HL-60 (cell line): ENCODE results near the gene EPHB4.

Source experiments
- DNase-seq, 2 experiments: peaks; one replicate each; pipeline ENCODE4 v3.0.0-alpha.2; 2010 to 2020; ENCODE audit warnings: low read depth in 1 of 2, low spot score in 1 of 2
- H3K27ac ChIP-seq: fragments of 250-450 bp; sonication (Bioruptor Pico); replicated peaks from 2 replicates; pipeline ENCODE4 v1.5.1; 2020; ENCODE audit warnings: mild to moderate bottlenecking, moderate library complexity
- H3K27me3 ChIP-seq: fragments of 250-450 bp; sonication (Bioruptor Pico); 2 replicates; pipeline ENCODE4 v1.5.1; 2021; ENCODE audit warnings: mild to moderate bottlenecking, moderate library complexity; ENCODE audit not compliant: insufficient read depth, poor library complexity, severe bottlenecking
- H3K4me3 ChIP-seq: replicated peaks from 2 replicates; pipeline ENCODE4 v1.5.1; 2011; ENCODE audit warnings: mild to moderate bottlenecking, control low read depth, low read length; ENCODE audit not compliant: insufficient read depth
- GABPA ChIP-seq: IDR thresholded peaks from 2 replicates; pipeline ENCODE4 v1.6.1; 2012; ENCODE audit warnings: low read depth
- POLR2AphosphoS5 ChIP-seq: IDR thresholded peaks from 2 replicates; pipeline ENCODE4 v1.6.1; 2012; ENCODE audit warnings: low read depth
- SPI1 ChIP-seq: IDR thresholded peaks from 2 replicates; pipeline ENCODE4 v1.6.1; 2012; ENCODE audit warnings: low read depth, mild to moderate bottlenecking, borderline replicate concordance
- TF ChIP-seq, protein P1 (sequence below): IDR thresholded peaks from 2 replicates; pipeline ENCODE4 v1.6.1; 2012; ENCODE audit warnings: low read depth; ENCODE audit not compliant: insufficient replicate concordance
- TF ChIP-seq, protein P2 (sequence below): IDR thresholded peaks from one replicate; pipeline ENCODE4 v1.5.1; 2011; ENCODE audit warnings: low read length, control low read depth, inconsistent platforms; ENCODE audit not compliant: insufficient read depth

EPHB4 gene

DNA sequence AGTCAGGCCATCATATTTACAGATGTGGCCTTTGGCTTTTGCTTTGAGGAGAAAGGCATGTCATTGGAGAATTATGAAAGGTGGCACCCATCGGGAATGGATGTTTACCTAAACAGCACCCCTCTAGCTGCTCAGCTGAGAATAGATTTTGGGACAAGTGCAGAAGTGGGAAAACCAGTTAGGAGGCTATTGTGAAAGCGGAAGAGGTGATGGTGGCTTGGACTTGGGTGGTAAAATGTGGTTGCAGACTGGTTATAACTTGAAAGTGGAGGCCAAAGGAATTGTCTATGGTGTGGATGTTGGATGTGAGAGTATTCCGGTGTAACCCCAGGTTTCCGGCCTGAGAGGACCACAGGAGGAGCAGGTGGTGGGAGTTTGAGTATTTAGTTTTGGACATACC lies 20.0 kb upstream of the EPHB4 start:
- H3K27me3 ChIP-seq, result no peaks in the 10 kb centered on the region
- H3K27ac ChIP-seq, result no peak overlapping the region
- TF ChIP-seq, protein P1, sequence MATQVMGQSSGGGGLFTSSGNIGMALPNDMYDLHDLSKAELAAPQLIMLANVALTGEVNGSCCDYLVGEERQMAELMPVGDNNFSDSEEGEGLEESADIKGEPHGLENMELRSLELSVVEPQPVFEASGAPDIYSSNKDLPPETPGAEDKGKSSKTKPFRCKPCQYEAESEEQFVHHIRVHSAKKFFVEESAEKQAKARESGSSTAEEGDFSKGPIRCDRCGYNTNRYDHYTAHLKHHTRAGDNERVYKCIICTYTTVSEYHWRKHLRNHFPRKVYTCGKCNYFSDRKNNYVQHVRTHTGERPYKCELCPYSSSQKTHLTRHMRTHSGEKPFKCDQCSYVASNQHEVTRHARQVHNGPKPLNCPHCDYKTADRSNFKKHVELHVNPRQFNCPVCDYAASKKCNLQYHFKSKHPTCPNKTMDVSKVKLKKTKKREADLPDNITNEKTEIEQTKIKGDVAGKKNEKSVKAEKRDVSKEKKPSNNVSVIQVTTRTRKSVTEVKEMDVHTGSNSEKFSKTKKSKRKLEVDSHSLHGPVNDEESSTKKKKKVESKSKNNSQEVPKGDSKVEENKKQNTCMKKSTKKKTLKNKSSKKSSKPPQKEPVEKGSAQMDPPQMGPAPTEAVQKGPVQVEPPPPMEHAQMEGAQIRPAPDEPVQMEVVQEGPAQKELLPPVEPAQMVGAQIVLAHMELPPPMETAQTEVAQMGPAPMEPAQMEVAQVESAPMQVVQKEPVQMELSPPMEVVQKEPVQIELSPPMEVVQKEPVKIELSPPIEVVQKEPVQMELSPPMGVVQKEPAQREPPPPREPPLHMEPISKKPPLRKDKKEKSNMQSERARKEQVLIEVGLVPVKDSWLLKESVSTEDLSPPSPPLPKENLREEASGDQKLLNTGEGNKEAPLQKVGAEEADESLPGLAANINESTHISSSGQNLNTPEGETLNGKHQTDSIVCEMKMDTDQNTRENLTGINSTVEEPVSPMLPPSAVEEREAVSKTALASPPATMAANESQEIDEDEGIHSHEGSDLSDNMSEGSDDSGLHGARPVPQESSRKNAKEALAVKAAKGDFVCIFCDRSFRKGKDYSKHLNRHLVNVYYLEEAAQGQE, result no peak
- no peak for TF ChIP-seq POLR2AphosphoS5
- TF ChIP-seq, protein P2, sequence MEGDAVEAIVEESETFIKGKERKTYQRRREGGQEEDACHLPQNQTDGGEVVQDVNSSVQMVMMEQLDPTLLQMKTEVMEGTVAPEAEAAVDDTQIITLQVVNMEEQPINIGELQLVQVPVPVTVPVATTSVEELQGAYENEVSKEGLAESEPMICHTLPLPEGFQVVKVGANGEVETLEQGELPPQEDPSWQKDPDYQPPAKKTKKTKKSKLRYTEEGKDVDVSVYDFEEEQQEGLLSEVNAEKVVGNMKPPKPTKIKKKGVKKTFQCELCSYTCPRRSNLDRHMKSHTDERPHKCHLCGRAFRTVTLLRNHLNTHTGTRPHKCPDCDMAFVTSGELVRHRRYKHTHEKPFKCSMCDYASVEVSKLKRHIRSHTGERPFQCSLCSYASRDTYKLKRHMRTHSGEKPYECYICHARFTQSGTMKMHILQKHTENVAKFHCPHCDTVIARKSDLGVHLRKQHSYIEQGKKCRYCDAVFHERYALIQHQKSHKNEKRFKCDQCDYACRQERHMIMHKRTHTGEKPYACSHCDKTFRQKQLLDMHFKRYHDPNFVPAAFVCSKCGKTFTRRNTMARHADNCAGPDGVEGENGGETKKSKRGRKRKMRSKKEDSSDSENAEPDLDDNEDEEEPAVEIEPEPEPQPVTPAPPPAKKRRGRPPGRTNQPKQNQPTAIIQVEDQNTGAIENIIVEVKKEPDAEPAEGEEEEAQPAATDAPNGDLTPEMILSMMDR, result no peak
- no peak for TF ChIP-seq SPI1
- no peak for TF ChIP-seq GABPA
- no peak overlapping the region for H3K4me3 ChIP-seq
- DNase-seq, result no peak

DNA sequence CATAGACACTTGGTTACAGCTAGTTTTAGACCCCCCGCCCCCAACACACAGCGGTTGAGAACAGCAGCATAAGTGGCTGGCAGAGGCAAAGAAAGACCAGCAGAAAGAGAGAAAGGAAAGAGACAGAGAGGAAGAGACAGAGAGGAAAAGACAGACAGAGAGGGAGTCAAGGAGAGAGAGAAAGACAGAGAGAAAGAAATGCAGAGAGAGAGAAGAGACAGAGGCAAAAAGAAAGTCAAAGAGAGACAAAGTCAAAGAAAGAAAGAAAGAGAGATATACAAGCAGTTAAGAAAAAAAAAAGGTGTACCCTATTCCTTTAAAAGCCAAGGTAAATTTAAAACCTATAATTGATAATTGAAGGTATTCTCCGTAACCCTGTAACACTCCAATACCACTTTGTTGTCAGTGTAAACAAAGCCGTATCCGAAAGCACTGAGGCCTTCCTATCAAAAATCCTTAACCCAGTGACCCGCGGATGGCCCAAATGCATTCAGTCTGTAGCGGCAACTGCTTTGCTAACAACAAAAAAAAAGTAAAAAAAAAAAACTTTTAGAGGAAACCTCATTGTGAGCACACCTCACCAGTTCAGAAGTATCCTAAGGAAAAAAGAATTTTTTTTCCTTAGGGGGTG lies 13.3 kb upstream of the EPHB4 start:
- no peak for DNase-seq
- no peak overlapping the region for H3K4me3 ChIP-seq
- no peaks in the 10 kb centered on the region for H3K27me3 ChIP-seq
- no peak for TF ChIP-seq GABPA
- no peak for TF ChIP-seq POLR2AphosphoS5
- no peak for TF ChIP-seq SPI1
- TF ChIP-seq, protein P1, result no peak
- TF ChIP-seq, protein P2, result no peak
- no peak overlapping the region for H3K27ac ChIP-seq

DNA sequence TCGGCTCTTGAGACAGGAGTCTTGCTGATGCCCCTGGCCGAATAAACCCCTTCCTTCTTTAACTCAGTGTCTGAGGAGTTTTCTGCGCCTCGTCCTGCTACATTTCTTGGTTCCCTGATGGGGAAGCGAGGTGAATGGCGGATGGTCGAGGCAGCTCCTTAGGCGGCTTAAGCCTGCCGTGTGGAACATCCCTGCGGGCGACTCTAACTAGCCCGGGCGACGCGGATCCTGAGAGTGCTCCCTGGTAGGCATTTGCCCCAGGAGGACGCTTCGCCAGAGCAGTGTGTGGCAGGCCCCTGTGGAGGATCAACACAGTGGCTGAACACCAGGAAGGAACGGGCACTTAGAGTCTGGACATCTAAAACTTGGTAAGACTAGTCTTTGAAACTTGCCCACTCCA lies 12.0 kb upstream of the EPHB4 start:
- no peaks in the 10 kb centered on the region for H3K27me3 ChIP-seq
- TF ChIP-seq, protein P2, result no peak
- TF ChIP-seq GABPA (no peak), SPI1 (no peak), POLR2AphosphoS5 (no peak)
- TF ChIP-seq, protein P1, result no peak
- H3K4me3 ChIP-seq, result no peak overlapping the region
- no peak overlapping the region for H3K27ac ChIP-seq
- no peak for DNase-seq
